GM21423 (cell line): ENCODE results near the gene AGTPBP1.

Source experiments
- ATAC-seq: cut with Tn5 transposase; IDR thresholded peaks from one replicate; pipeline ENCODE4 v1.9.1; 2021; ENCODE audit warnings: mild to moderate bottlenecking, moderate library complexity; ENCODE audit not compliant: unreplicated experiment

AGTPBP1 gene

GRCh38 chr9:85508616-85509015 is 233.1 kb downstream of the AGTPBP1 start:
- ATAC-seq, result no peak

GRCh38 chr9:85505612-85506011 is 236.1 kb downstream of the AGTPBP1 start:
- no peak for ATAC-seq

GRCh38 chr9:85502815-85503655 is 238.7 kb downstream of the AGTPBP1 start:
- ATAC-seq, result peak; percentile 51

GRCh38 chr9:85501882-85502281 is 239.9 kb downstream of the AGTPBP1 start:
- ATAC-seq, result no peak

- ATAC-seq, result no peak
Observed at GRCh38 chr9:85501456-85501855, 240.3 kb downstream of the AGTPBP1 start.
